Vagina (tissue), 2 donors: ENCODE data around the gene SH3BGRL3. TPM values are rescaled to one million over a fixed set of nuclear protein-coding genes. Genes with fewer than 3 reads are reported as not detected.

ENCODE experiments used
- DNase-seq, 2 donors: peaks; one replicate each; pipeline ENCODE4 v3.0.0-alpha.2; 2017; ENCODE audit errors: extremely low spot score in 2 of 2
- H3K27ac ChIP-seq: fragments of 200-600 bp; sonication (generic); one replicate; pipeline ENCODE4 v1.5.1; 2019
- H3K27me3 ChIP-seq: fragments of 200-600 bp; sonication (generic); one replicate; pipeline ENCODE4 v1.5.1; 2019
- H3K36me3 ChIP-seq, 2 donors: fragments of 200-600 bp; sonication (generic); one replicate each; pipeline ENCODE4 v1.5.1; 2017 to 2019
- H3K4me1 ChIP-seq: fragments of 200-600 bp; sonication (generic); one replicate; pipeline ENCODE4 v1.5.1; 2019
- H3K4me3 ChIP-seq, 2 donors: fragments of 200-600 bp; sonication (generic); 1 replicate in 1 of 2; 2 replicates in 1 of 2; pipeline ENCODE4 v1.5.1; 2016 to 2019
- H3K9me3 ChIP-seq: fragments of 200-600 bp; sonication (generic); one replicate; pipeline ENCODE4 v1.5.1; 2019
- CTCF ChIP-seq, 3 experiments: fragments of 450-650 bp in 2 of 3; fragments of 200-600 bp in 1 of 3; sonication (generic) in 1 of 3; IDR thresholded peaks; one replicate each; pipeline ENCODE4 v1.5.1; 2017 to 2019; ENCODE audit warnings: antibody characterized with exemption in 3 of 3, mild to moderate bottlenecking in 2 of 3, moderate library complexity in 2 of 3
- POLR2A ChIP-seq, 2 donors: fragments of 450-650 bp; IDR thresholded peaks; one replicate each; pipeline ENCODE4 v1.6.1; 2017; ENCODE audit warnings: antibody characterized with exemption in 2 of 2, mild to moderate bottlenecking in 2 of 2, moderate library complexity in 2 of 2
- POLR2AphosphoS5 ChIP-seq, 2 donors: sonication (generic); formaldehyde crosslinking; IDR thresholded peaks; one replicate each; pipeline ENCODE4 v1.9.0; 2017; ENCODE audit warnings: antibody characterized with exemption in 2 of 2, mild to moderate bottlenecking in 2 of 2, low read depth in 1 of 2; ENCODE audit not compliant: insufficient read depth in 1 of 2
- intact Hi-C: fragments of 100-400 bp; cut with DNase I; formaldehyde crosslinking; loops from one replicate; pipeline ENCODE4 v1.15.1; 2023
- total RNA-seq: library from RNA; depleted of rRNA; stranded (reverse); fragments of >200 nt; gene quantifications from one replicate; pipeline ENCODE4 v1.2.3, GENCODE V29; 2016

Gene SH3BGRL3
- total RNA-seq, 1 donor from 2014 or later: 115 TPM

GRCh38 chr1:26237230-26237966 is 42.5 kb upstream of the SH3BGRL3 start:
- no peaks in the 10 kb centered on the region for H3K9me3 ChIP-seq
- DNase-seq: no peak
- no peaks in the 10 kb centered on the region for H3K36me3 ChIP-seq
- intact Hi-C loops: no loop called here
- TF ChIP-seq POLR2AphosphoS5 (IDR thresholded peaks at IDR 0.05; ENCODE audit: insufficient read depth in 1 of 2, low read depth in 1 of 2) (peak in 1 of 2 donors; percentile 74), POLR2A (IDR thresholded peaks at IDR 0.05) (no peak)
- no peak overlapping the region for H3K27ac ChIP-seq
- no peaks in the 10 kb centered on the region for H3K27me3 ChIP-seq
- H3K4me1 ChIP-seq: peaks cover 6% of the 10 kb centered on the region
- no peak overlapping the region for H3K4me3 ChIP-seq

GRCh38 chr1:26239936-26240335 is 40.0 kb upstream of the SH3BGRL3 start:
- Histone ChIP-seq H3K4me3 (no peak overlapping the region), H3K36me3 (peaks cover 0 to 1% of the 10 kb centered on the region in 2 donors), H3K4me1 (peaks cover 3% of the 10 kb centered on the region), H3K9me3 (no peaks in the 10 kb centered on the region), H3K27ac (no peak overlapping the region), H3K27me3 (no peaks in the 10 kb centered on the region)
- intact Hi-C loops: no loop called here
- TF ChIP-seq CTCF (IDR thresholded peaks at IDR 0.05) (no peak), POLR2A (IDR thresholded peaks at IDR 0.05) (no peak), POLR2AphosphoS5 (IDR thresholded peaks at IDR 0.05; ENCODE audit: insufficient read depth in 1 of 2, low read depth in 1 of 2) (no peak)
- DNase-seq: no peak

DNA sequence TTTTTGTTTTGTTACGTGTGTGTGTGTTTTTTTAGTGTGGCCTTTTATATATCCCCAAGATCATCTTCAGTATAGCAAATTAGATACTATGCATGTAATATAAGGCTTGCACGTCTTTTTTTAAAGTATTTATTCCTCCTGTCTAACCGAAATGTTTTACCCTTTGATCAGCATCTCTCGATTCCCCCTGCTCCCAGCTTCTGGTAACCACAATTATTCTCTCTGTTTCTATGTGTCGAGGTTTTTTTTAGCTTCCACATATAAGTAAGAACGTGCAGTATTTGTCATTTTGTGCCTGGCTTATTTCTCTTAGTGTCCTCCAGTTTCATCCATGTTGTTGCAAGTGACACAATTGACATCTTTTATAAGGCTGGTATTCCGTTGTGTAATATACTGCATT is 27.2 kb upstream of the SH3BGRL3 start:
- Histone ChIP-seq H3K27ac (no peak overlapping the region), H3K4me3 (no peak overlapping the region), H3K9me3 (no peaks in the 10 kb centered on the region), H3K4me1 (no peaks in the 10 kb centered on the region), H3K36me3 (peaks cover 0 to 1% of the 10 kb centered on the region in 2 donors), H3K27me3 (no peaks in the 10 kb centered on the region)
- intact Hi-C loops: loop anchor here (1.0 kb wide), 1 partner anchor 22 kb away; no protein-coding TSS in a partner anchor
- no peak for DNase-seq
- TF ChIP-seq POLR2AphosphoS5 (IDR thresholded peaks at IDR 0.05; ENCODE audit: insufficient read depth in 1 of 2, low read depth in 1 of 2) (no peak), CTCF (IDR thresholded peaks at IDR 0.05) (no peak), POLR2A (IDR thresholded peaks at IDR 0.05) (no peak)

GRCh38 chr1:26254404-26254803 is 25.5 kb upstream of the SH3BGRL3 start:
- DNase-seq: no peak
- Histone ChIP-seq H3K36me3 (peaks cover 0 to 12% of the 10 kb centered on the region in 2 donors), H3K9me3 (no peaks in the 10 kb centered on the region), H3K27ac (no peak overlapping the region), H3K27me3 (no peaks in the 10 kb centered on the region), H3K4me3 (no peak overlapping the region), H3K4me1 (no peaks in the 10 kb centered on the region)
- TF ChIP-seq CTCF (IDR thresholded peaks at IDR 0.05): no peak
- no peak for TF ChIP-seq POLR2A (IDR thresholded peaks at IDR 0.05)
- no peak for TF ChIP-seq POLR2AphosphoS5 (IDR thresholded peaks at IDR 0.05; ENCODE audit: insufficient read depth in 1 of 2, low read depth in 1 of 2)
- intact Hi-C loops: no loop called here

- H3K9me3 ChIP-seq: no peaks in the 10 kb centered on the region
- H3K4me1 ChIP-seq: no peaks in the 10 kb centered on the region
- no peak overlapping the region for H3K27ac ChIP-seq
- intact Hi-C loops: no loop called here
- H3K4me3 ChIP-seq: no peak overlapping the region
- TF ChIP-seq CTCF (IDR thresholded peaks at IDR 0.05) (no peak), POLR2A (IDR thresholded peaks at IDR 0.05) (no peak), POLR2AphosphoS5 (IDR thresholded peaks at IDR 0.05; ENCODE audit: insufficient read depth in 1 of 2, low read depth in 1 of 2) (no peak)
- no peak for DNase-seq
- peaks cover 0 to 26% of the 10 kb centered on the region in 2 donors for H3K36me3 ChIP-seq
- H3K27me3 ChIP-seq: no peaks in the 10 kb centered on the region
Measured at GRCh38 chr1:26257222-26257621, 22.7 kb upstream of the SH3BGRL3 start.
